ENCODE measurements around the gene WFIKKN2.
"Not testable (repeated sequence)": the region's sequence is repeated elsewhere in the genome, so short reads cannot be mapped to it uniquely, and the experiment has no call there.

Gene WFIKKN2

DNA sequence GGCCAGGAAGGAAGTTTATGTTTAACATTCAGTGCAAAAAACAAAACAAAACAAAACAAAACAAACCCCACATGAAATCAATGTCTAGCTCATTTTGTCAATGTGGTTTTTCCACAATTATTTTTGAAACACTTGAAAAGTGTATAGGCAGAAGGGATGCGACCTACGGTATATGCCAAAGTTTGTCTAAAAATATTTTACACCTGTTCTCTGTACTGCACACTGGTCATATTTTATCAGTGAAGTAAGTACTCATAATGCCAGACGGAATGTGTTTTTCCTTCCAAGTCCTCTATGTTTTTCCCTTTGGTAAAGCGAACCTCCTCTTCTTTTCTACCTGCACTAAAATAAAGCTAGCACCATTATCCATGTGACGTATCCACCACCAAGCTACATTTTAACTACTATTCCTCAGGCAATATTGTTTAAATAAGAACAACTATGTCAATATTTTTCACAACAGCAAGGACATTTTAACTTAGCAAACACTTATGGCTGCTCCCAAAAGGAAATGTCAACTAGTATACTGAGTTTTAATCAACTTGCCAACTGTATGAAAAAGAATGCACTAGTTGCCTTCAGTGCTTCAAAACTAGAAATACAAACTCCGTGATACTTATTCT is 20.4 kb downstream of the WFIKKN2 start:
- no peak for DNase-seq

- DNase-seq = no peak
These were observed 21.0 kb downstream of the WFIKKN2 start for GRCh38 chr17:50856431-50856830.

DNA sequence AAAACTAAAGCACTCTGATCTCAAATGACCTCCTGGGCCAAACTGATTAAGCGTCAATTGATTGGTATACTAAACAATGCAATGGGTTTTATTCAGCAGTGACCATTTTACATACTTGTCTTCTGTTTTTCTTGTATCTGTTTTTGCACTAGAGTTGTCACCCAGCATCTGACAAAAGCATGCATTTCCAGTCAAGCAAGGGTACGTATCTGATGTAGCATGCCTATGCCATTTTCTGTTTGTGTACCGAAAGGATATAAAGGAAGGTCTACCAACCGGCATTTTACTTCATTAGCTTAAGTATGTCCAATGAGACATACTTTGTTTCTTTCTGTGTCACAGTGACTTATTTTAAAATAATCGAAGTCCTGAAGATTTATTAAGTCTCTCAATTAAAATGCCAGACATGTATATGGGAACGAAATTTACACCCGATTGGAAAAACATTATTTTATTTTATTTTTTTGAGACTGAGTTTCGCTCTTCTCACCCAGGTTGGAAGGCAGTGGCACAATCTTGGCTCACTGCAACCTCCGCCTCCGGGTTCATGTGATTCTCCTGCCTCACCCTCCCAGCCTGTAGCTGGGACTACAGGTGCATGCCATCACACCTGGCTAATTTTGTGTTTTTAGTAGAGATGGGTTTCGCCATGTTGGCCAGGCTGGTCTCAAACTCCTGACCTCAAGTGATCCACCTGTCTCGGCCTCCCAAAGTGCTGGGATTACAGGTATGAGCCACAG is 23.3 kb downstream of the WFIKKN2 start:
- no peak for DNase-seq

- DNase-seq = not testable (repeated sequence)
These were observed 24.3 kb downstream of the WFIKKN2 start for GRCh38 chr17:50859727-50860126.

DNA sequence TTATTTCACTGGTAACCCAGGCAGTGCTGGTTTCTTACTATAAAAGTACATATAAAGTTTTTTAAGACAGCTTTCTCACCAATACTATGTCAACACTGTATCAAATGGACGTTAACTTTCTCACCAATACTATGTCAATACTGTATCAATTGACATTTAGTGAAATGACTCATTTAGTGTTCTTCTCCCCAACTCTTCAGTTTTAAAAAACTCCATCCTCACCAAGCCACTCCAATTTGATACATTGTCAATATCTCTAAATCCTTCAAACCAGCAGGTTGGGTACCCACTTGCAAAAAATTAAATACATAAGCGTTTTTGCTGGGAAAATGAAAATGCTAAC is 25.9 kb downstream of the WFIKKN2 start:
- no peak for DNase-seq

DNA sequence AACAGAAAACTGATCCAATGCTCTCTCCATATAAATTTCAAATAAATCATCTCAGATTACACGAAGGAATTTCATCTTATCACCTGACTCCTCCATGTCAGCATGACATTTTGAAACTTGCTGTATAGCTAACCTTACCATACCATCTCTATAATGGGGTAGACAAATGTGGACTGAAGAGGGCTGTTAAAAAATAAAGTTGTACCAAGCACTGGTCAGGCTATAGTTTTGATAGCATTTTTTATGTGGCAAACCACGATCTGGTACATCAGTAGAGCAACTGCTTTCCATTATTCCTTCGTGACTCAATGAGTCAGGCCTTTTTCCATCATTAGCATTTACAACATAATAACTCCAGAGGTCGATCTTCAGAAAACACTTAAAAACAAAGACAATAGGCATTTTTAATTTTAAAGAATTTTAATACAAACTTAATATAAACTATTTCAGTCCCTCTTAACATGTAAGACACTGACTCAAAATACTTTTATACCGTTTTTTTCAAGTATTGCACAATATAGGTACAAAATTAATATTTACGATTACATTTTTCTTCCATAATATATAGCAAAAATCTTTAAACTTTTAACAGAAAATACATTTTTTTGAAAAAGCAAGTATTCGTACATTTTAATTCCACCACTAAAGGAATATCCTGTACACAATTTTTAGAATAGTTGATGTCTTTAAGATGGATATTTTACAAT is 26.6 kb downstream of the WFIKKN2 start:
- DNase-seq = no peak

- no peak for DNase-seq
These were observed 27.9 kb downstream of the WFIKKN2 start for GRCh38 chr17:50863221-50863843.

GRCh38 chr17:50863931-50864330 is 28.5 kb downstream of the WFIKKN2 start:
- DNase-seq = no peak

DNA sequence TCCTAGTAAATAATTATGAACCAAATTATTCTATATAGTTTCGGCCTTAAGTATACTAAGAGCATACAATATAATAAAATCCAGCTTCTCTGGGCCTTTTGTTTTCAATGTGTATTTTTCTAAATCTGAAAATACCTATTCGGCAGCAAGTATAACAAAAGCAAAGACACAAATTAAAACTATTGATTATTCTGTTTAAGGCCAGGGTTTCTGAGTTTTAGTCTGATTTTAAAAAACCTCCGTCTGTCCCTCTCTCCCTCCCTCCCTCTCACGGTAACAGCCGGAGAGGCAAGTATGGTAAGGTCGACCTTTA is 29.3 kb downstream of the WFIKKN2 start:
- DNase-seq = no peak

- peak; percentile 30 for DNase-seq
These were observed 29.9 kb downstream of the WFIKKN2 start for GRCh38 chr17:50865060-50865867.

DNA sequence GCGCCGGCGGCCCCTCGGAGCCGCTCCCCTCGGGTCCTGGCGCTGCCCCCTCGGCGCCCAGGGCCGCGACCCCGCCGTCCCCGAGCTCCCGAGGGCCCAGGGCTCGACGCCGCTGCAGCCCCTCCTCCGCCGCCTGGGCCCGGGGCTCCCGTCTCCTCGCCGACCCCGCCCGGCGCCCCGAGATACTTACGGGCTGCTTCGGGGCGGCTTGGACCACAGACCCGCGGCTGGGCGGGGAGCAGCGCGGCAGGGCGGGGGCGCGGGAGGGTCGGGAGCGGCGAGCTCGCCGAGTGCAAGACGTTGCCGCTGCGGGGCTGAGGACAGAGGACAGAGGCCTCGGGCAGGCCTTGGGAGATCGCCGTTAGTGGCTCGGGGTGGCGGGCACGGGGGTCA is 30.5 kb downstream of the WFIKKN2 start:
- DNase-seq = no peak

- peak; percentile 99 for DNase-seq
These were observed 31.0 kb downstream of the WFIKKN2 start, which contains the start of gene TOB1 for GRCh38 chr17:50866261-50866949. Gene TOB1, minus strand, starts transcription at chr17:50866354. Its CDS starts 2,337 bp downstream, at chr17:50864017.

GRCh38 chr17:50866950-50867362 is 31.6 kb downstream of the WFIKKN2 start:
- DNase-seq = peak; percentile 47

- peak; percentile 49 for DNase-seq
These were observed 32.2 kb downstream of the WFIKKN2 start for GRCh38 chr17:50867363-50868139.

- no peak for DNase-seq
These were observed 32.7 kb downstream of the WFIKKN2 start for GRCh38 chr17:50868140-50868438.

DNA sequence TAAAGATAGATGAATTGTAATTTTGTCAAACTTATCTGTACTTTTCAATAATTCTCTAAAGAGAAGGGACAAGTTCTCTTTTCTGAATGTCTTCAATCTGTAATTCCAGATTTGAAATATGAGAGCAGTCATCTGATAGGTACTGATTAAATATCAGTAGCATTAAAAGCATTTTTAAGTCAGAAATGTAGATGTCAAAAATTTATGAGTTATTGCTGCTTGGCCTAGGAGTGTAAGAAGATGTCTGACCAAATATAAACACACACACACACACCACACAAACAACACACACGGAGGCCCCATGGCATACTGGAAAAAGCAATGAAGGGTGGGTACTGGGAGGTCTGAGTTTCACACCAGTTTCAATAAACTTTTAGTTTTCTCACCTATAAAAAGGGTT is 33.2 kb downstream of the WFIKKN2 start:
- DNase-seq = no peak

- DNase-seq = no peak
These were observed 36.0 kb downstream of the WFIKKN2 start for GRCh38 chr17:50871364-50871763.

- DNase-seq = no peak
These were observed 36.5 kb downstream of the WFIKKN2 start for GRCh38 chr17:50871898-50872297.

GRCh38 chr17:50872710-50873424 is 37.5 kb downstream of the WFIKKN2 start:
- DNase-seq = no peak

GRCh38 chr17:50875074-50875473 is 39.7 kb downstream of the WFIKKN2 start:
- DNase-seq = no peak

GRCh38 chr17:50877042-50877441 is 41.7 kb downstream of the WFIKKN2 start:
- DNase-seq = not testable (repeated sequence)

Data from activated gamma-delta T cell (primary cell).